Activated T-cell treated with anti-CD3 and anti-CD28 coated beads, Interleukin-2, amount 50 U/mL, for 4 hours (primary cell): ENCODE measurements around the gene RPF1. TPM values are rescaled to one million over a fixed set of nuclear protein-coding genes. Genes with fewer than 3 reads are reported as not detected.
"Not testable (repeated sequence)": the region's sequence is repeated elsewhere in the genome, so short reads cannot be mapped to it uniquely, and the experiment has no call there.

Experiments used
- ATAC-seq, 2 donors: fragments of 200-7000 bp; cut with Tn5 transposase; one replicate each; pipeline ENCODE4 v1.10.0; 2021
- DNase-seq: peaks from one replicate; pipeline ENCODE4 v3.0.0-alpha.2; 2020
- H3K27me3 Mint-ChIP-seq: one replicate; pipeline ENCODE4 v1.8.0; 2021; ENCODE audit warnings: low read depth, mixed read lengths
- H3K36me3 Mint-ChIP-seq: one replicate; pipeline ENCODE4 v1.8.0; 2022; ENCODE audit warnings: mixed read lengths; ENCODE audit not compliant: insufficient read depth
- H3K4me1 Mint-ChIP-seq: one replicate; pipeline ENCODE4 v1.8.0; 2021; ENCODE audit warnings: low read depth, mixed read lengths
- H3K4me3 Mint-ChIP-seq: one replicate; pipeline ENCODE4 v1.8.0; 2021; ENCODE audit warnings: mild to moderate bottlenecking, moderate library complexity, mixed read lengths
- H3K9me3 Mint-ChIP-seq: one replicate; pipeline ENCODE4 v1.8.0; 2021; ENCODE audit warnings: mixed read lengths
- total RNA-seq, 3 donors: library from RNA; stranded (reverse); gene quantifications; one replicate each; pipeline ENCODE4 v1.2.1, GENCODE V29; 2021

The RPF1 gene
- total RNA-seq, 3 donors from 2014 or later = 88.2 to 96.1 (median 92.9) TPM

GRCh38 chr1:84506002-84506728, 27.1 kb downstream of the RPF1 start, which contains the start of the genes GNG5 and SPATA1:
GNG5 (minus strand) TSS chr1:84506581; CDS start chr1:84506091, 490 bp downstream.
SPATA1 (plus strand) TSS chr1:84506386; CDS start chr1:84516360, 9,974 bp downstream.
- peak; percentile 91 to 93 for ATAC-seq
- Mint-ChIP-seq H3K36me3 (peaks cover 8% of the 10 kb centered on the region), H3K27me3 (no peaks in the 10 kb centered on the region), H3K4me3 (peak within 1 kb of the TSS; percentile 100), H3K4me1 (peaks cover 40% of the 10 kb centered on the region), H3K9me3 (peaks cover 7% of the 10 kb centered on the region)
- DNase-seq = peak; percentile 98

GRCh38 chr1:84506729-84507453, 27.8 kb downstream of the RPF1 start:
- H3K9me3 Mint-ChIP-seq = peaks cover 7% of the 10 kb centered on the region
- no peak for DNase-seq
- H3K4me3 Mint-ChIP-seq = peak overlapping the region; percentile 100
- peaks cover 2% of the 10 kb centered on the region for H3K36me3 Mint-ChIP-seq
- H3K27me3 Mint-ChIP-seq = no peaks in the 10 kb centered on the region
- peaks cover 33% of the 10 kb centered on the region for H3K4me1 Mint-ChIP-seq
- ATAC-seq = no peak

GRCh38 chr1:84507887-84508286, 28.8 kb downstream of the RPF1 start:
- H3K27me3 Mint-ChIP-seq, ATAC-seq, H3K4me3 Mint-ChIP-seq, H3K36me3 Mint-ChIP-seq, DNase-seq, H3K9me3 Mint-ChIP-seq: not testable (repeated sequence)
- H3K4me1 Mint-ChIP-seq = peaks cover 27% of the 10 kb centered on the region

GRCh38 chr1:84508510-84508909, 29.4 kb downstream of the RPF1 start:
- Mint-ChIP-seq H3K9me3 (peaks cover 7% of the 10 kb centered on the region), H3K4me3 (no peak overlapping the region)
- ATAC-seq = no peak

GRCh38 chr1:84509029-84509428, 30.0 kb downstream of the RPF1 start:
- H3K9me3 Mint-ChIP-seq = peaks cover 7% of the 10 kb centered on the region

More at GRCh38 chr1:84508510-84508909, 29.4 kb downstream of the RPF1 start:
- peaks cover 21% of the 10 kb centered on the region for H3K4me1 Mint-ChIP-seq
- DNase-seq = no peak
- peaks cover 2% of the 10 kb centered on the region for H3K36me3 Mint-ChIP-seq
- H3K27me3 Mint-ChIP-seq = no peaks in the 10 kb centered on the region

GRCh38 chr1:84510165-84510564, 31.1 kb downstream of the RPF1 start:
- no peak overlapping the region for H3K4me3 Mint-ChIP-seq
- DNase-seq (no peak), ATAC-seq (no peak)
- peaks cover 4% of the 10 kb centered on the region for H3K4me1 Mint-ChIP-seq
- H3K9me3 Mint-ChIP-seq = peaks cover 7% of the 10 kb centered on the region
- no peaks in the 10 kb centered on the region for H3K36me3 Mint-ChIP-seq
- no peaks in the 10 kb centered on the region for H3K27me3 Mint-ChIP-seq

More at GRCh38 chr1:84509029-84509428, 30.0 kb downstream of the RPF1 start:
- no peaks in the 10 kb centered on the region for H3K27me3 Mint-ChIP-seq
- peaks cover 2% of the 10 kb centered on the region for H3K36me3 Mint-ChIP-seq
- H3K4me3 Mint-ChIP-seq = no peak overlapping the region
- DNase-seq (no peak), ATAC-seq (no peak)
- peaks cover 16% of the 10 kb centered on the region for H3K4me1 Mint-ChIP-seq

GRCh38 chr1:84510668-84511067, 31.6 kb downstream of the RPF1 start:
- Mint-ChIP-seq H3K4me3 (no peak overlapping the region), H3K4me1 (peaks cover 3% of the 10 kb centered on the region), H3K27me3 (no peaks in the 10 kb centered on the region), H3K36me3 (no peaks in the 10 kb centered on the region), H3K9me3 (peaks cover 7% of the 10 kb centered on the region)
- no peak for DNase-seq
- no peak for ATAC-seq

GRCh38 chr1:84524590-84524989, 45.5 kb downstream of the RPF1 start:
- ATAC-seq (no peak), DNase-seq (no peak)
- H3K4me3 Mint-ChIP-seq = no peak overlapping the region
- H3K36me3 Mint-ChIP-seq = peaks cover 9% of the 10 kb centered on the region
- no peaks in the 10 kb centered on the region for H3K9me3 Mint-ChIP-seq
- H3K27me3 Mint-ChIP-seq = no peaks in the 10 kb centered on the region
- no peaks in the 10 kb centered on the region for H3K4me1 Mint-ChIP-seq

- no peaks in the 10 kb centered on the region for H3K9me3 Mint-ChIP-seq
- no peak for DNase-seq
- no peaks in the 10 kb centered on the region for H3K4me1 Mint-ChIP-seq
- H3K36me3 Mint-ChIP-seq = peaks cover 10% of the 10 kb centered on the region
- ATAC-seq = no peak
- H3K4me3 Mint-ChIP-seq = no peak overlapping the region
- H3K27me3 Mint-ChIP-seq = no peaks in the 10 kb centered on the region
Measured at GRCh38 chr1:84525779-84526178, 46.7 kb downstream of the RPF1 start.

GRCh38 chr1:84538599-84538998, 59.5 kb downstream of the RPF1 start:
- DNase-seq = no peak

GRCh38 chr1:84539972-84540371, 60.9 kb downstream of the RPF1 start:
- H3K4me3 Mint-ChIP-seq = no peak overlapping the region
- H3K27me3 Mint-ChIP-seq = no peaks in the 10 kb centered on the region
- peaks cover 4% of the 10 kb centered on the region for H3K4me1 Mint-ChIP-seq
- no peak for DNase-seq
- ATAC-seq = no peak
- no peaks in the 10 kb centered on the region for H3K9me3 Mint-ChIP-seq
- H3K36me3 Mint-ChIP-seq = peaks cover 20% of the 10 kb centered on the region

More at GRCh38 chr1:84538599-84538998, 59.5 kb downstream of the RPF1 start:
- no peaks in the 10 kb centered on the region for H3K9me3 Mint-ChIP-seq
- H3K4me3 Mint-ChIP-seq = no peak overlapping the region
- no peak for ATAC-seq
- peaks cover 20% of the 10 kb centered on the region for H3K36me3 Mint-ChIP-seq
- no peaks in the 10 kb centered on the region for H3K27me3 Mint-ChIP-seq
- peaks cover 4% of the 10 kb centered on the region for H3K4me1 Mint-ChIP-seq

- H3K36me3 Mint-ChIP-seq = peaks cover 19% of the 10 kb centered on the region
- peaks cover 4% of the 10 kb centered on the region for H3K4me1 Mint-ChIP-seq
- H3K27me3 Mint-ChIP-seq = no peaks in the 10 kb centered on the region
- H3K4me3 Mint-ChIP-seq = no peak overlapping the region
- DNase-seq (no peak), ATAC-seq (no peak)
- no peaks in the 10 kb centered on the region for H3K9me3 Mint-ChIP-seq
Measured at GRCh38 chr1:84540759-84541158, 61.7 kb downstream of the RPF1 start.

- Mint-ChIP-seq H3K27me3 (no peaks in the 10 kb centered on the region), H3K36me3 (peaks cover 20% of the 10 kb centered on the region), H3K4me3 (no peak overlapping the region), H3K4me1 (peaks cover 4% of the 10 kb centered on the region), H3K9me3 (no peaks in the 10 kb centered on the region)
- ATAC-seq (no peak), DNase-seq (no peak)
Measured at GRCh38 chr1:84541679-84542078, 62.6 kb downstream of the RPF1 start.
